ENCODE data around the gene PCCA. TPM values are rescaled to one million over a fixed set of nuclear protein-coding genes. Genes with fewer than 3 reads are reported as not detected.
A peak's percentile ranks its signal among the peaks of the same experiment; 100 is the strongest.

The PCCA gene
- total and polyA plus RNA-seq, 4 donors, result 30.1 to 160 (median 76.3) TPM

DNA sequence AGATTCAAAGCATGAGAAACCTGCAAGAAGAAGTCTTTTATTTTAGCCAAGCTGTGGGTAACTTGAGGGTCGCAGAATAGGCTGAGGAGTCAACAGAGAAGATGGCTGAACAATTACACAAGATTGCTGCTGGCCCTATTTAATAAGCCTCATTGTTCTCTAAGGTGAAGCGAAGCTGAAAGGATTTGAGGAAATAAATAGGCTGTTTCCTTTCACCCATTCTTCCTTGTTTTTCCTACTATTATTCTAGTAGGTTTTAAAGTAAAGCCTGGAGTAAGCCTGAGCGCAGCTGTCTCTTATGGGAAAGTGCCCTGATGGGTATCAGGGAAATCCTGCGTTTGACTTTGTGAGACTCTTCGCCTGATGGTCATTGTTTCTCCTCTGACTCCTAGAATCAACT is 25.0 kb upstream of the PCCA start:
- 88% methylated on average over 5 of the region's 5 CpGs for WGBS

GRCh38 chr13:100068133-100068931 is 20.6 kb upstream of the PCCA start:
- DNase-seq (ENCODE audit: low spot score), result no peak
- peak overlapping the region; percentile 32 to 88 for H3K27ac ChIP-seq (ENCODE audit: low read depth in 1 of 2, low read length in 2 of 2)
- no peak overlapping the region for H3K9ac ChIP-seq (ENCODE audit: low read depth in 1 of 2, low read length in 2 of 2)
- WGBS, result 65% methylated on average over 3 of the region's 3 CpGs
- no peaks in the 10 kb centered on the region for H3K9me3 ChIP-seq (ENCODE audit: control insufficient read depth in 4 of 4, low read length in 3 of 4)
- peaks cover 7 to 17% (median 13%) of the 10 kb centered on the region in 4 donors for H3K4me1 ChIP-seq (ENCODE audit: control insufficient read depth in 4 of 4, insufficient read depth in 4 of 4, low read length in 3 of 4)
- no peak overlapping the region for H3K4me3 ChIP-seq (ENCODE audit: low read depth in 1 of 3, low read length in 3 of 3)
- no peaks in the 10 kb centered on the region for H3K27me3 ChIP-seq (ENCODE audit: control insufficient read depth in 4 of 4, insufficient read depth in 4 of 4, low read length in 3 of 4)
- TF ChIP-seq HNF4G (IDR thresholded peaks at IDR 0.05), result no peak
- peak; percentile 29 to 60 for TF ChIP-seq RXRA (IDR thresholded peaks at IDR 0.05)
- TF ChIP-seq HNF4A (conservative IDR thresholded peaks at IDR 0.05), result peak; percentile 43 to 57
- TF ChIP-seq GABPA (IDR thresholded peaks at IDR 0.05 in 1 of 2, conservative IDR thresholded peaks at IDR 0.05 in 1 of 2), result no peak
- peak; percentile 34 for TF ChIP-seq YY1 (IDR thresholded peaks at IDR 0.05)
- TF ChIP-seq JUND (IDR thresholded peaks at IDR 0.05), result no peak
- TF ChIP-seq FOXA2 (IDR thresholded peaks at IDR 0.05), result peak; percentile 21
- TF ChIP-seq EGR1 (IDR thresholded peaks at IDR 0.05; ENCODE audit: low read depth in 2 of 2), result no peak
- TF ChIP-seq RAD21 (IDR thresholded peaks at IDR 0.05), result peak; percentile 22 to 52
- peak; percentile 14 for TF ChIP-seq REST (IDR thresholded peaks at IDR 0.05)
- peak; percentile 31 for TF ChIP-seq SP1 (IDR thresholded peaks at IDR 0.05)
- no peaks in the 10 kb centered on the region for H3K36me3 ChIP-seq (ENCODE audit: control insufficient read depth in 4 of 4, insufficient read depth in 3 of 4, low read depth in 1 of 4, low read length in 3 of 4)

More for the DNA sequence above, 25.0 kb upstream of the PCCA start:
- no peaks in the 10 kb centered on the region for H3K27me3 ChIP-seq (ENCODE audit: control insufficient read depth in 4 of 4, insufficient read depth in 4 of 4, low read length in 3 of 4)
- TF ChIP-seq ATF3 (IDR thresholded peaks at IDR 0.05) (no peak), HNF4A (conservative IDR thresholded peaks at IDR 0.05) (no peak), FOXA2 (IDR thresholded peaks at IDR 0.05) (no peak), MAX (IDR thresholded peaks at IDR 0.05) (no peak), RAD21 (IDR thresholded peaks at IDR 0.05) (no peak), EGR1 (IDR thresholded peaks at IDR 0.05; ENCODE audit: low read depth in 2 of 2) (no peak), FOXA1 (IDR thresholded peaks at IDR 0.05) (no peak), RXRA (IDR thresholded peaks at IDR 0.05) (no peak), SP1 (IDR thresholded peaks at IDR 0.05) (no peak)
- H3K9ac ChIP-seq (ENCODE audit: low read depth in 1 of 2, low read length in 2 of 2), result no peak overlapping the region
- DNase-seq (ENCODE audit: low spot score), result no peak
- no peaks in the 10 kb centered on the region for H3K36me3 ChIP-seq (ENCODE audit: control insufficient read depth in 4 of 4, insufficient read depth in 3 of 4, low read depth in 1 of 4, low read length in 3 of 4)
- H3K4me3 ChIP-seq (ENCODE audit: low read depth in 1 of 3, low read length in 3 of 3), result no peak overlapping the region
- no peaks in the 10 kb centered on the region for H3K9me3 ChIP-seq (ENCODE audit: control insufficient read depth in 4 of 4, low read length in 3 of 4)
- peaks cover 2 to 8% (median 6%) of the 10 kb centered on the region in 4 donors for H3K4me1 ChIP-seq (ENCODE audit: control insufficient read depth in 4 of 4, insufficient read depth in 4 of 4, low read length in 3 of 4)
- no peak overlapping the region for H3K27ac ChIP-seq (ENCODE audit: low read depth in 1 of 2, low read length in 2 of 2)

All from liver (tissue), 9 donors.